Tibial nerve (tissue), 4 donors: ENCODE results near the gene DMXL1. TPM values are rescaled to one million over a fixed set of nuclear protein-coding genes. Genes with fewer than 3 reads are reported as not detected.
"Not testable (repeated sequence)": the region's sequence is repeated elsewhere in the genome, so short reads cannot be mapped to it uniquely, and the experiment has no call there.

Experiments used
- DNase-seq, 2 donors: peaks; one replicate each; pipeline ENCODE4 v3.0.0-alpha.2; 2019; ENCODE audit warnings: low spot score in 2 of 2
- H3K27ac ChIP-seq, 4 donors: fragments of 200-600 bp; sonication (generic) in 3 of 4; one replicate each; pipeline ENCODE4 v1.5.1; 2017 to 2019; ENCODE audit warnings: mild to moderate bottlenecking in 1 of 4
- H3K27me3 ChIP-seq, 2 donors: fragments of 200-600 bp; sonication (generic) in 1 of 2; one replicate each; pipeline versions ENCODE4 v1.5.1 to v1.6.0; 2017 to 2019
- H3K36me3 ChIP-seq, 3 donors: fragments of 200-600 bp; sonication (generic); one replicate each; pipeline ENCODE4 v1.5.1; 2018 to 2019
- H3K4me1 ChIP-seq, 4 donors: fragments of 200-600 bp; sonication (generic) in 3 of 4; one replicate each; pipeline ENCODE4 v1.5.1; 2017 to 2019
- H3K4me3 ChIP-seq, 4 donors: fragments of 200-600 bp; sonication (generic) in 3 of 4; one replicate each; pipeline ENCODE4 v1.5.1; 2017 to 2019; ENCODE audit warnings: mild to moderate bottlenecking in 1 of 4, moderate library complexity in 1 of 4
- H3K9me3 ChIP-seq, 4 donors: fragments of 200-600 bp; sonication (generic) in 3 of 4; one replicate each; pipeline ENCODE4 v1.5.1; 2017 to 2019
- CTCF ChIP-seq, 5 experiments: fragments of 200-600 bp in 3 of 5; fragments of 450-650 bp in 2 of 5; sonication (generic) in 3 of 5; IDR thresholded peaks; one replicate each; pipeline ENCODE4 v1.5.1; 2016 to 2019; ENCODE audit warnings: antibody characterized with exemption in 5 of 5, mild to moderate bottlenecking in 3 of 5, moderate library complexity in 2 of 5
- EP300 ChIP-seq, 2 donors: sonication (generic); formaldehyde crosslinking; IDR thresholded peaks; one replicate each; pipeline ENCODE4 v1.6.1; 2017; ENCODE audit warnings: antibody characterized with exemption in 2 of 2, mild to moderate bottlenecking in 1 of 2
- POLR2A ChIP-seq, 2 donors: fragments of 450-650 bp; IDR thresholded peaks; one replicate each; pipeline ENCODE4 v1.6.1; 2017; ENCODE audit warnings: antibody characterized with exemption in 2 of 2, mild to moderate bottlenecking in 2 of 2, moderate library complexity in 2 of 2
- WGBS, 2 donors: methylation state at CpG; one replicate each; pipeline ENCODE4 v1.1.5; 2018; 5-methylcytosine and 5-hydroxymethylcytosine counted together
- total RNA-seq, 4 donors: library from RNA; depleted of rRNA; stranded (reverse); fragments of >200 nt; gene quantifications; one replicate each; pipeline ENCODE4 v1.1.0, GENCODE V29; 2016

DMXL1 gene
- total RNA-seq, 4 donors from 2014 or later = 59.1 to 101 (median 76.1) TPM

GRCh38 chr5:119129770-119130169, 58.9 kb downstream of the DMXL1 start:
- no peak for DNase-seq
- no peak for TF ChIP-seq CTCF (IDR thresholded peaks at IDR 0.05)
- H3K9me3 ChIP-seq = no peaks in the 10 kb centered on the region
- no peaks in the 10 kb centered on the region for H3K27me3 ChIP-seq
- 86 to 88% methylated on average over 2 of the region's 2 CpGs for WGBS, 2 donors
- H3K4me3 ChIP-seq = no peak overlapping the region
- H3K27ac ChIP-seq = no peak overlapping the region
- no peaks in the 10 kb centered on the region for H3K4me1 ChIP-seq
- peaks cover 0 to 51% (median 0%) of the 10 kb centered on the region in 3 donors for H3K36me3 ChIP-seq

- TF ChIP-seq CTCF (IDR thresholded peaks at IDR 0.05) = no peak
- TF ChIP-seq POLR2A (IDR thresholded peaks at IDR 0.05) = no peak
- TF ChIP-seq EP300 (IDR thresholded peaks at IDR 0.05) = no peak
- Histone ChIP-seq H3K27me3 (no peaks in the 10 kb centered on the region), H3K4me3 (no peak overlapping the region), H3K9me3 (peaks cover 0 to 12% (median 0%) of the 10 kb centered on the region in 4 donors), H3K27ac (no peak overlapping the region), H3K36me3 (peaks cover 0 to 71% (median 5%) of the 10 kb centered on the region in 3 donors), H3K4me1 (no peaks in the 10 kb centered on the region)
- 96 to 100% methylated on average over 2 of the region's 2 CpGs for WGBS, 2 donors
- no peak for DNase-seq
Measured at GRCh38 chr5:119131530-119132304, 60.8 kb downstream of the DMXL1 start.

- DNase-seq = not testable (repeated sequence)
Measured at GRCh38 chr5:119135743-119136142, 64.9 kb downstream of the DMXL1 start.

GRCh38 chr5:119136666-119137318, 65.9 kb downstream of the DMXL1 start:
- H3K27ac ChIP-seq = no peak overlapping the region
- no peak overlapping the region for H3K4me3 ChIP-seq
- H3K27me3 ChIP-seq = no peaks in the 10 kb centered on the region
- 94 to 97% methylated on average over 7 of the region's 7 CpGs for WGBS, 2 donors
- no peak for DNase-seq
- no peak for TF ChIP-seq EP300 (IDR thresholded peaks at IDR 0.05)
- H3K36me3 ChIP-seq = peaks cover 0 to 75% (median 9%) of the 10 kb centered on the region in 3 donors
- no peaks in the 10 kb centered on the region for H3K4me1 ChIP-seq
- peaks cover 0 to 12% (median 0%) of the 10 kb centered on the region in 4 donors for H3K9me3 ChIP-seq

More at GRCh38 chr5:119135743-119136142, 64.9 kb downstream of the DMXL1 start:
- Histone ChIP-seq H3K36me3 (peaks cover 0 to 76% (median 9%) of the 10 kb centered on the region in 3 donors), H3K9me3 (peaks cover 0 to 12% (median 0%) of the 10 kb centered on the region in 4 donors)
- 97 to 98% methylated on average over 4 of the region's 4 CpGs for WGBS, 2 donors
- H3K27me3 ChIP-seq, H3K27ac ChIP-seq, H3K4me3 ChIP-seq, H3K4me1 ChIP-seq: not testable (repeated sequence)

GRCh38 chr5:119153629-119154028, 82.7 kb downstream of the DMXL1 start:
- Histone ChIP-seq H3K27me3 (no peaks in the 10 kb centered on the region), H3K27ac (no peak overlapping the region), H3K4me3 (no peak overlapping the region), H3K9me3 (peaks cover 0 to 17% (median 0%) of the 10 kb centered on the region in 4 donors), H3K36me3 (peaks cover 0 to 92% (median 0%) of the 10 kb centered on the region in 3 donors), H3K4me1 (no peaks in the 10 kb centered on the region)
- 87 to 91% methylated on average over 4 of the region's 4 CpGs for WGBS, 2 donors
- TF ChIP-seq POLR2A (IDR thresholded peaks at IDR 0.05) (no peak), CTCF (IDR thresholded peaks at IDR 0.05) (no peak), EP300 (IDR thresholded peaks at IDR 0.05) (no peak)
- no peak for DNase-seq

GRCh38 chr5:119158144-119158543, 87.3 kb downstream of the DMXL1 start:
- Histone ChIP-seq H3K36me3 (peaks cover 0 to 71% (median 0%) of the 10 kb centered on the region in 3 donors), H3K4me3 (no peak overlapping the region), H3K27me3 (no peaks in the 10 kb centered on the region), H3K4me1 (no peaks in the 10 kb centered on the region), H3K27ac (no peak overlapping the region), H3K9me3 (peaks cover 0 to 17% (median 0%) of the 10 kb centered on the region in 4 donors)
- WGBS, 2 donors = 96 to 98% methylated on average over 2 of the region's 2 CpGs
- DNase-seq = no peak
- TF ChIP-seq POLR2A (IDR thresholded peaks at IDR 0.05) (no peak), EP300 (IDR thresholded peaks at IDR 0.05) (no peak), CTCF (IDR thresholded peaks at IDR 0.05) (no peak)
